ENCODE measurements around the gene MUC6.

The MUC6 gene

GRCh38 chr11:1035577-1036283 lies 788 bp downstream of the MUC6 start:
- no peak for DNase-seq

- no peak for DNase-seq
Measured at GRCh38 chr11:1034456-1035295, 1.8 kb downstream of the MUC6 start.

GRCh38 chr11:1034001-1034400 lies 2.5 kb downstream of the MUC6 start:
- DNase-seq, result no peak

- DNase-seq, result no peak
Measured at GRCh38 chr11:1033016-1033798, 3.3 kb downstream of the MUC6 start.

GRCh38 chr11:1032310-1032891 lies 4.1 kb downstream of the MUC6 start:
- DNase-seq, result no peak

GRCh38 chr11:1031121-1031899 lies 5.2 kb downstream of the MUC6 start:
- DNase-seq, result no peak

- no peak for DNase-seq
Measured at GRCh38 chr11:1030556-1030955, 6.0 kb downstream of the MUC6 start.

GRCh38 chr11:1030086-1030485 lies 6.4 kb downstream of the MUC6 start:
- no peak for DNase-seq

GRCh38 chr11:1029654-1030053 lies 6.9 kb downstream of the MUC6 start:
- no peak for DNase-seq

GRCh38 chr11:1029051-1029450 lies 7.5 kb downstream of the MUC6 start:
- DNase-seq, result no peak

- DNase-seq, result no peak
Measured at GRCh38 chr11:1028616-1029015, 7.9 kb downstream of the MUC6 start.

- DNase-seq, result no peak
Measured at GRCh38 chr11:1028291-1028540, 8.3 kb downstream of the MUC6 start.

GRCh38 chr11:1027483-1028290 lies 8.8 kb downstream of the MUC6 start:
- DNase-seq, result no peak

GRCh38 chr11:1026641-1027482 lies 9.7 kb downstream of the MUC6 start:
- DNase-seq, result no peak

GRCh38 chr11:1026163-1026450 lies 10.4 kb downstream of the MUC6 start:
- DNase-seq, result no peak

GRCh38 chr11:1025410-1026162 lies 10.9 kb downstream of the MUC6 start:
- no peak for DNase-seq

GRCh38 chr11:1024597-1025409 lies 11.7 kb downstream of the MUC6 start:
- DNase-seq, result no peak

GRCh38 chr11:1023811-1024596 lies 12.5 kb downstream of the MUC6 start:
- no peak for DNase-seq
